Left hindlimb (tissue), 1 donor: Measurements from ENCODE around the gene PROS1.
A peak's percentile ranks its signal among the peaks of the same experiment; 100 is the strongest.

Experiments
- DNase-seq: peaks from one replicate; pipeline ENCODE4 v3.0.0-alpha.2; 2018

PROS1 gene

DNA sequence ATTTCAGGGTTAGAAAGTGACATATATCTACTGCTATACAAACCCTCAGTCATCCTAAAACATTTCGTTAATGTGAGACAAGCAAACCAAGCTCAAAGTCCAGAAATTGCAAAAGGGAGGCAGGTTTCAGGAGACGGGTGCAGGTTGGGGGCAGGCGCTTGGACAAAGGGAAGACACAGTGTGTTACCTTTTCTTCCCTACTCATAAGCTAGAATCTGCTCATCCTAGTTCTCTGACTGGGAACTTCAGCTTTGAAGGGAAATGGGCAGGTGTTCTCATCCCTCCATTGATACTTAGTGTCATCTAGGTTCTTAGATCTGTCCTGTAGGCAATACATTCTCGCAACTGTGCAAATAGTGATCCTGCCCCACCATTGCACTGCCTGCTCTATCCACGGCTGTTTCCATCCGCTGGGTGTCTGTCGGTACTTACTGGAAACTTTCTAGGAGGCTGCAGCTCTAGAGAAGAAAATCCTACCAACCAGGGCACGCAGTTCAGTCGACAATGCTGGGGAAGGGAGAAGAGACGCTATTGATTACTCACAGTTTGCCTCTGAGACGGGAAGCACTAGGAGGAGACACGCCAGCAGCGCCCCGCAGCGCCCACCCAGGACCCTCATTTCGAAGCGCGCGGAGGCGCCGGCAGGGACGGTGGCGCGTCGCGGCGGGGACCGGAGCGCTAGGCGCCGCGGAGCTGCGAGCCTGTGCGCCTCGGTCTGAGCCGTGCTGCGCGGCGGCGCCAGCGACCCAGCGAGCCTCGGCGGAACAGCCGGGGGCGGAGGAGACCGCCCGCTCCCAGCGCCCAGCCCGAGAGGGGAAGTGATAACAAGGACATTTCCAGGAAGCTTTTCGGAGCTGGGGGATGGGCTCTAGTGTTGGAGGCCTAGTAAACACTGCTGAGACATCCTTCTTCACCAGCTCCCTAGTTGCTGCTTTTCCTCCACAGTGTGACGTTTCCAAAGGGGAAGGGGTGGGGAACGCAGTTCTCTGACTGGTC is at the start of gene PROS1:
TSS of gene PROS1 (minus strand) at position 766 of the 996 bp plus-strand sequence. CDS start at position 619, 147 bp downstream.
- peak; percentile 91 for DNase-seq

GRCh38 chr3:94020293-94020692 is 46.6 kb upstream of the PROS1 start:
- DNase-seq = no peak

DNA sequence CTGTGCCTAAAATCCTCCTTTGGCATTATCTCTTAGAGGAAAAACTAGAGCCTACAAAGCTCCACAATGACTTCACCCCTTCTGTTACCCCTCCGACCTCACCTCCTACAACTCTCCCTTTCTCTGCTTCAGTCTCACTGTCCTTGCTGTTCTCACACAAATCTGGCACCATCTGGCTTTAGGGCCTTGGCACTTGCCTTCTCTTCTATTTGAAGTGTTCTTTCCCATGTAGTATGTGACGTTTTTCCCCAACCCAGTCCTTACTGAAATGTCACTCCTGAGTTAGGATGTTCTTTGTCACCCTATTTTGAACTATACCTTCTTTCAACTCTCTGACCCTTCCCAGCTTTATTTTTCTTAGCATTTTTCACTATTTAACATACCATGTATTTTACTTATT is 46.0 kb upstream of the PROS1 start:
- DNase-seq = no peak

GRCh38 chr3:94015025-94015424 is 41.3 kb upstream of the PROS1 start:
- no peak for DNase-seq

- no peak for DNase-seq
These were observed 38.5 kb upstream of the PROS1 start for GRCh38 chr3:94012185-94012584.

DNA sequence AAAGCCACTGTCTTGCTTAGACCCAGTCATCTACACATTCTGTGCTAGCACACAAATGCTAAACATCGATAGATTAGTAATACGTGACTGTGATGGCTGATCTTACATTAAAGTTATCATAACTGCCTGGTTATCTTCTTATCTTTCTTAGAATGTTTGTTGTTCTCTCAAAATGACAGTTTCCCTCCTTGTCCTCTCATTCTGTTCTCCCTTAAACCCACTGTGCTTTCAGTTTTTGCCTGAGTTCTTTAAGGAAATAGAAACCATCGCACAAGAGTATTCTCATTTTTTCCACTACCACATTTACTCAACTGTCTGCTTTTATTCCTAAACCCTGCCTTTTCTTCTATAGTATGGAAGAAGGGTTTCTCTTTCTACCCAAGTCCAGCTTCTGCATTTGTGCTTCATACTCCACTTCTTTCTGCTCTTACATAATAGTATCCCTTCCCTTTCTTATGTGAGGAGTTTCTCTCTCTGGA is 37.6 kb upstream of the PROS1 start:
- DNase-seq = no peak

DNA sequence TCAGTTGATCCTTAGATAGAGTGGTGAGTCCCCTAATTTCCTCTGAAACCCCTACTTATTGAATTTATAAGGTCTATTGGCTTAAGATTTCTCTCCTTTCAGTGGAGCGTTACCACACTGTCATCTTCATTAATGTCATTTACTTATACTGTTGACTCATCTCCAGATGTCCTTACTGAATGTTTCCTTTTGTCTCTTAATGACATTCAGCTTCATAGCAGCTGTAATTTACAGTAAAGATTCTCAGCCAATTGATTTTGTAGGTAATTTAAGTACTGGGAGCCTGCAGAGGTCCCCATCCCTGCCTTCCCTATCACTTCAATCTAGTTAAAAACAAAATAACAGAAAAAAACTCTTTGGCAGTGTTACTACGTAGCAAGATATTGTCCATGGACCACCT is 35.9 kb upstream of the PROS1 start:
- DNase-seq = no peak

DNA sequence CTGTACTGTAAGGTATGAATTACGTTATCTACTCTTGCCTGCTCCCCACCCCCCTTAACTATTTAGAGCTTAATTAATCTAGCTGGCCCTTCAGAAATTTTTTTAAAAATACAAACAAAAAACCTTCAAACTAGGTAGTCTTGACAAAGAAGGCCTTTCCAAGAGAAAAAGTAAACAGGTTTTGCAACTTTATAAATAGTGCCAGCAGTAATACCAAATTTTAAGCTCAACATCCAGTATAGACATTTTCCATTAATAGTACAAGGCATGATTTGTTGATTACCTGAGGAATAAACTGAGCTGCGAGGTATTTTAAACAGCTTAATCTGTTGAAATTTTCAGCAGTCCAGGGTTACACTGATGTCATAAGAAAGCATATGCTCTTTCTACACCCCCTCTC is 34.6 kb upstream of the PROS1 start:
- no peak for DNase-seq

- DNase-seq = no peak
These were observed 30.7 kb upstream of the PROS1 start for GRCh38 chr3:94004301-94004910.

DNA sequence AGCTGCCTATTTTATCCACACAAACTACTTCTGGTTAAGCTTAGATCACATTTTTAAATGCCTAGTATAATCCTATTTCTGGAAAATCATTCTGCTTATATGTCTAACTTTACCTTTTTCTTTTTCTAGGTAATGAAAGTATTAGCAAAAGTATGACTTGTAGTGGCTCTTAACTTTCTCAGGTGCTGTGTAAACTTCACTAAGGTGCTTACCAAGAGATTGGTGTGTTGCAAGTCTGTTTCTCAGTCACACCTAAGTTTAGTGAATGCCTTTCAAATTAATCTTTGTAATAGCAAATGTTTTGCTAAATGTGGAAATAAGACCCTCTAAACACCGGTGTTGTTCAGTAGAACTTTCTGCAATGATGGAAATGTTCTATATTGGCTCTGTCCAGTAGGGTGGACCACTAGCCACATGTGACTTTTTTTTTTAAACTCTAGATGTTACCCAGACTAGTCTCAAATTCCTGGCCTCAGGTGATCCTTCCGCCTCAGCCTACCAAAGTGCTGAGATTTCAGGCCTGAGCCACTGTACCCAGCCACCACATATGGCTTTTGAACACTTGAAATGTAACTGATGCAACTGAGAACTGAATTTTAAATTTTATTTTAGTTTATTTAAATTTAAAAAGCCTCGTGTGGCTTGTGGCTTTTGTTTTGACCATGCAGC is 28.3 kb upstream of the PROS1 start:
- no peak for DNase-seq

DNA sequence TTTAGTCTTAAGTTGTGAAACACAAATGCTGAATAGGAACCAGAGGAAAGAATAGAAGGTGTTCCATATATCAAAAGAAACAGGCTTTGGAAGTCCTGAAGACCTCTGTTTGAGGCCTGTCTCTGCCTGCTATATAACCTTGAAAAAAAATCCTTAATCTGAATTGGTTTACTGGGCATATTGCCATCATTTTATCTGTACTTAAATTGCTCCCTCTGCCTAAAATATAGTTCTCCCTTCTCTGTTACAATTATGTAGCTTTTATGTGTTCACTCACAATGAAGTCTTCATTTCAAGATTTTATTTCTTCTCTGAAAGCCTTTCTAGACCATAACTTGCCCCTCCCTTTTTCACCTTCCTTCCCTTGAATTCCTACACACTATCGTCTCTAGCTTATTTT is 27.5 kb upstream of the PROS1 start:
- DNase-seq = no peak

DNA sequence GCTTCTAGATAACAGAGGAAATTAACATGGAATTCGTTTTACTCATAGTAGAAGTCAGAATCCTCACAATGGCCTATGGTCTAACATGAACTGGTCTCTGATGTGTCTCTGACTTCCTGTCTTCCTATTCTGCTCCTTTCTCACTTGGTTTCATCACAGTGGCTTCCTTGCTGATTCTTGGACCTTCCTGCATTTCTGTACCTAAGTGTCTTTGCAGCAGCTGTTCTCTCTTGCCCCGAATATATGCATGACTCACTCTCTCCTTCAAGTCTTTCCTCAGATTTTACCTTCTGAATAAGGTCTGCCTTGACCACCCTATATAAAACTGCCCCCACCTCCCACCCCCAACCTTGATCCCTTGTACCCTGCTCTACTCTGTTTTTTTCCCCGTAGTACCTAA is 20.4 kb upstream of the PROS1 start:
- no peak for DNase-seq

DNA sequence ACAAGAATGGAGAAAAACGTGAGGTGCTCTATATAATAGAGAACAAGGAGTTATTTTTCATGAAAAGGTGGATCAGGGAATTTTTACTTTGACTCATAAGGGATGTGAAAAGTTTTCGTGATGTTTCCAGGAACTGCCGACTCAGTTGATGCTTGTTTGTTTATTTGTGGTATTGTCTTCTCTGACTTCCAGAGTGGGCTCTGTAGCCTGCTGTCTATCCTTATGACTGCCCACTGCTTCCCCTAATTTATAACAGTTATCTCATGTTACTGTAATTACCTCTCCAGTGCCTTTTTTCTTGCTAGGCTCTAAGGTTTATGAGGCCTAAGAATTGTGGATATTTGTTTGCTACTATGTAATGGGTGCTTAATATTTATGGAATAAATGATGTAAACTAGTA is 18.5 kb upstream of the PROS1 start:
- no peak for DNase-seq

- DNase-seq = no peak
These were observed 17.9 kb upstream of the PROS1 start for GRCh38 chr3:93991631-93992030.

GRCh38 chr3:93989241-93989640 is 15.5 kb upstream of the PROS1 start:
- no peak for DNase-seq

DNA sequence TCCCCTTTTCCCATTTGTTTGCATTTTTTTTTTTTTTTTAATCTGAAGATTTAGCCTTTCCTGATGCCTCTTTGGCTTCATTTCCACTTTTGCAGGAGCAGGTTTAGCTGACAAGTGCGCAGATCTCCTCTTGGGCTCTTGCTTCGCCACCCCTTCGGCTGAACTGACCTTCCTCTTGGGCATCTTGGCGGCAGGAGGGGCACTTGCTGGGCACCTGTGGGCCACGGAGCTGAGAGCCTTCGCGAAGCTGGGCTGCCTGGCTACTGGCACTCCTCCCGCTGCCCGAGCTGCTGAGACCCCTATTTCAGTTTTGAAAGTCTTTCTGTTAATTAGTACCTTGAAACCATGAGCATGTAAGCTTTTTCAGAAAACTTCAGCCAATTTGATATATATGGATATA is 15.1 kb upstream of the PROS1 start:
- no peak for DNase-seq

DNA sequence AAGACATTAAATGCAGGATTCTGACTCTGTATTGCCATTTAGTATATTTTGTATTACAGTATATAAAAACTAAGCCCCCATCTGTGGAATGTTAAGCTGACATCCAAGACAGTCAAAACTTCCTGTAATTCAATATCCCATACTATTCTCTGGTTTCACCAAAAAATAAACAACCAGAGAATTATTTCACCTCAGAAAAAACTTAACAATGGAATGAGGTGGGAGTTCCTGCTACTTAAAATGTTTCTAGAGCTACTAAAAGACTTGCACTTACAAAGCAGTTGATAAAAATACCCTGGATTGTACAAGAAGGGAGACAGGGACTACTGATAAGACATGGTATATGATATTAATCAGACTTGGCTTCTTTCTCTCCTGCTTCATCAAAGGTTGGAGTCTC is 14.6 kb upstream of the PROS1 start:
- DNase-seq = no peak

GRCh38 chr3:93984618-93985017 is 10.9 kb upstream of the PROS1 start:
- no peak for DNase-seq

DNA sequence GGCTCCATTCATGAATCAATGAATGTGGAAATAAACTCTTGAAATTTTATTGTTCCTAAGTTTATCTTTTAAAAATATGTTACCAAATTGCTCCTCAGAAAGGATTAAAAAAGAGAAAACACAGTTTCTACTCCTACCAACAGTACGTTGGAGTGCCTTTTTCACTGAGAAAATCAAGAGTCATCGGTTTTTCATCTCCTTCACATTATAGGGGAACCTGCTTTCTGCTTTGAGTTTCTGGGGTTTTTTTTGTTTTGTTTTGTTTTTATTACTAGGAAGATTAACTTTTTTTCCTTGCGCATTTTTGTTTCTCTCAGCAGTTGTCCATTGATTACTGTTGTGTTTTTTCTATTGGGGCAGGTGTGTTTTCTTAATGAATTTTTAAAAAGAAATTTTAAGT is 9.7 kb upstream of the PROS1 start:
- DNase-seq = no peak

DNA sequence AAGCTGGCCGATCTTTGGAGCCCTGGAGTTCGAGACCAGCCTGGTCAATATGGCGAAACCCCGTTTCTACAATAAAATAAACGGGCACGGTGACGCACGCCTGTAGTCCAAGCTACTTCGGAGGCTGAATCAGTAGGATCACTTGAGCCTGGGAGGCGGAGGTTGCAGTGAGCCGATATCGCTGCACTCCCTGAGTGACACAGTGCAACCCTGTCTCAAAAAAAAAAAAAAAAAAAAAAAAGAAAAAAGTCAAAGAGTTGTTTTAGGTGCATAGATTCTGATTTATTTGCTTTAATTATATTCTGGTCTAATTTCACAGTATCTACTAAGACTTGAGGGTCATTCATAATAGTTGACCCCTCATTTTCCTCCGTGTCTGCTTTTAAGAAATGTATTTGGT is 8.0 kb upstream of the PROS1 start:
- DNase-seq = no peak

GRCh38 chr3:93979850-93980676 is 6.4 kb upstream of the PROS1 start, which contains the start of gene ARL13B:
Gene ARL13B, plus strand, starts transcription at chr3:93980155. Its CDS starts 269 bp downstream, at chr3:93980424.
- peak; percentile 98 for DNase-seq

DNA sequence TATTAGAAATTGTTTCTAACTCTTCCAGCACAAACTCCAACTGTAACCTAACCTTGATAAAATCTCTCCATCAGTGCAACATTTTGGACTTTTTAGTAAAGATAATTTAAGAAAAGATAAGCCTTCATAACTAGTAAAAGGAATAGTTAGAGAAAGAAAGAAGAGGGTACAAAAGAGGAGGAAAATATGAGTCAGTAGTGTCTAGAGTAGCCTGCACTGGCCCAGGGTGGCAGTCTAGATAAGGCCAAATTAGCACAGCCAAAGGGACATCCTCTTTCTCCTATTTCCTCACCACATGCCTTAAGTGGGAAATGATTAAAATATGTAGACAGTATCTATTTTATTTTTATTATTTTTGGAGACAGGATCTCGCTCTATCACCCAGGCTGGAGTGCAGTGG is 3.7 kb downstream of the PROS1 start:
- DNase-seq = no peak

- DNase-seq = no peak
These were observed 4.3 kb downstream of the PROS1 start for GRCh38 chr3:93969443-93969842.
